GM12878 (cell line): ENCODE results near the gene NHERF1. TPM values are rescaled to one million over a fixed set of nuclear protein-coding genes. Genes with fewer than 3 reads are reported as not detected.

Source experiments
- ATAC-seq: fragments of 200-7000 bp; cut with Tn5 transposase; 3 replicates; pipeline ENCODE4 v1.9.1; 2020; ENCODE audit warnings: mild to moderate bottlenecking, moderate library complexity
- BruUV-seq: library from RNA; stranded (reverse); fragments of 400-500 nt; replicated peaks from 2 replicates; lab custom pipeline; 2021; lab: Mats Ljungman, UMichigan
- CTCF ChIA-PET: fragments of 300-600 bp; sonication (Branson Sonifier 250); formaldehyde crosslinking; extraction: SDS; loops from one replicate; lab custom pipeline; 2021; ENCODE audit warnings: inconsistent platforms; lab: Yijun Ruan, JAX
- POLR2A ChIA-PET: fragments of 350-600 bp; formaldehyde crosslinking; extraction: SDS; loops from one replicate; lab custom pipeline; 2021; ENCODE audit warnings: inconsistent platforms; lab: Charles Lee
- RAD21 ChIA-PET: fragments of 300-600 bp; sonication (Branson Sonifier 250); formaldehyde crosslinking; loops from one replicate; lab custom pipeline; 2023; ENCODE audit warnings: antibody characterized with exemption; ENCODE audit not compliant: unreplicated experiment; lab: Charles Lee
- SMC1A ChIA-PET: fragments of 300-600 bp; sonication (Branson Sonifier 250); formaldehyde crosslinking; loops from one replicate; lab custom pipeline; 2023; ENCODE audit not compliant: unreplicated experiment, uncharacterized antibody; lab: Charles Lee
- DNase-seq: peaks from one replicate; pipeline ENCODE4 v3.0.0-alpha.2; 2011; ENCODE audit warnings: low read depth, low spot score
- FAIRE-seq: peaks from 3 replicates; lab custom pipeline; 2011; peaks lifted over from hg19 to GRCh38; lab: Jason Lieb, UNC
- H2AFZ ChIP-seq: 2 replicates; pipeline ENCODE4 v1.6.0; 2011; ENCODE audit warnings: low read depth, low read length, control low read depth; ENCODE audit not compliant: control insufficient read depth
- H3K27ac ChIP-seq: 2 replicates; pipeline ENCODE4 v1.5.1; 2011; ENCODE audit warnings: control low read depth; ENCODE audit not compliant: control insufficient read depth, insufficient read depth
- H3K27me3 ChIP-seq, 2 experiments: replicated peaks in 1 of 2; 2 replicates each; pipeline versions ENCODE4 v1.6.0 to v1.6.1; 2011; ENCODE audit warnings: low read length in 1 of 2; ENCODE audit not compliant: control insufficient read depth in 2 of 2, insufficient read depth in 2 of 2
- H3K36me3 ChIP-seq, 2 experiments: 2 replicates each; pipeline ENCODE4 v1.5.1; 2011; ENCODE audit warnings: low read length in 1 of 2; ENCODE audit not compliant: control insufficient read depth in 2 of 2, insufficient read depth in 2 of 2
- H3K4me1 ChIP-seq: 2 replicates; pipeline ENCODE4 v1.6.1; 2011; ENCODE audit warnings: mild to moderate bottlenecking, low read length, moderate library complexity, mixed read lengths; ENCODE audit not compliant: control insufficient read depth, insufficient read depth
- H3K4me2 ChIP-seq: 2 replicates; pipeline ENCODE4 v1.6.0; 2011; ENCODE audit warnings: control low read depth; ENCODE audit not compliant: control insufficient read depth, insufficient read depth
- H3K4me3 ChIP-seq: fragments of 200-600 bp; sonication (generic); 2 replicates; pipeline ENCODE4 v1.5.1; 2016
- H3K79me2 ChIP-seq: 2 replicates; pipeline ENCODE4 v1.6.0; 2011; ENCODE audit warnings: low read length; ENCODE audit not compliant: control insufficient read depth, insufficient read depth
- H3K9ac ChIP-seq: 2 replicates; pipeline ENCODE4 v1.8.0; 2011; ENCODE audit warnings: low read length, control low read depth, mixed read lengths; ENCODE audit not compliant: control insufficient read depth, insufficient read depth
- H3K9me3 ChIP-seq: replicated peaks from 3 replicates; pipeline ENCODE4 v1.5.1; 2011; ENCODE audit warnings: mild to moderate bottlenecking, low read length; ENCODE audit not compliant: control insufficient read depth, insufficient read depth
- H4K20me1 ChIP-seq: 2 replicates; pipeline ENCODE4 v1.6.0; 2011; ENCODE audit not compliant: control insufficient read depth, insufficient read depth
- ATF7 ChIP-seq: fragments of 450-650 bp; IDR thresholded peaks from 2 replicates; pipeline ENCODE4 v1.6.1; 2016; ENCODE audit warnings: low read depth, mild to moderate bottlenecking
- BCL11A ChIP-seq: IDR thresholded peaks from 2 replicates; pipeline ENCODE4 v1.6.1; 2011; ENCODE audit warnings: low read depth, low read length
- BHLHE40 ChIP-seq, 2 experiments: fragments of 450-650 bp in 1 of 2; IDR thresholded peaks; 2 replicates each; pipeline ENCODE4 v1.6.1; 2011 to 2017; ENCODE audit warnings: low read depth in 2 of 2, borderline replicate concordance in 1 of 2, improper control_type of control experiment in 1 of 2, low read length in 1 of 2, mild to moderate bottlenecking in 1 of 2
- BRCA1 ChIP-seq: IDR thresholded peaks from 2 replicates; pipeline ENCODE4 v1.6.1; 2011; ENCODE audit warnings: low read depth, low read length, improper control_type of control experiment
- E2F4 ChIP-seq: IDR thresholded peaks from 2 replicates; pipeline ENCODE4 v1.6.1; 2012; ENCODE audit warnings: low read depth, low read length, improper control_type of control experiment
- FOXK2 ChIP-seq: fragments of 450-650 bp; IDR thresholded peaks from 2 replicates; pipeline ENCODE4 v1.6.1; 2017; ENCODE audit warnings: mild to moderate bottlenecking, moderate library complexity
- HCFC1 ChIP-seq: fragments of 150-350 bp; IDR thresholded peaks from 2 replicates; pipeline ENCODE4 v1.6.1; 2014; ENCODE audit warnings: low read length
- IKZF1 ChIP-seq: fragments of 450-650 bp; conservative IDR thresholded peaks from 2 replicates; pipeline ENCODE4 v1.6.1; 2017; ENCODE audit warnings: antibody characterized with exemption, mild to moderate bottlenecking
- IKZF2 ChIP-seq, 2 experiments: fragments of 450-650 bp; IDR thresholded peaks; 2 replicates each; pipeline ENCODE4 v1.6.1; 2017; ENCODE audit warnings: mild to moderate bottlenecking in 2 of 2, moderate library complexity in 2 of 2
- MTA2 ChIP-seq: fragments of 450-650 bp; IDR thresholded peaks from 2 replicates; pipeline ENCODE4 v1.6.1; 2016; ENCODE audit warnings: low read depth, mild to moderate bottlenecking, moderate library complexity
- NR2F1 ChIP-seq: fragments of 450-650 bp; conservative IDR thresholded peaks from 2 replicates; pipeline ENCODE4 v1.6.1; 2017; ENCODE audit warnings: mild to moderate bottlenecking
- RELB ChIP-seq: fragments of 450-650 bp; IDR thresholded peaks from 2 replicates; pipeline ENCODE4 v1.6.1; 2017; ENCODE audit warnings: low read depth, mild to moderate bottlenecking, moderate library complexity
- RUNX3 ChIP-seq: IDR thresholded peaks from 2 replicates; pipeline ENCODE4 v1.6.1; 2012; ENCODE audit warnings: low read length, inconsistent platforms
- SREBF2 ChIP-seq: IDR thresholded peaks from 2 replicates; pipeline ENCODE4 v1.6.1; 2012; ENCODE audit warnings: mild to moderate bottlenecking, low read length
- YY1 ChIP-seq: IDR thresholded peaks from 2 replicates; pipeline ENCODE4 v1.6.1; 2011; ENCODE audit warnings: low read depth, mild to moderate bottlenecking, low read length
- ZNF207 ChIP-seq: fragments of 450-650 bp; IDR thresholded peaks from 2 replicates; pipeline ENCODE4 v1.6.1; 2014; ENCODE audit warnings: antibody characterized with exemption, mild to moderate bottlenecking, borderline replicate concordance
- ZNF217 ChIP-seq: fragments of 450-650 bp; IDR thresholded peaks from 2 replicates; pipeline ENCODE4 v1.6.1; 2017; ENCODE audit warnings: antibody characterized with exemption, mild to moderate bottlenecking
- ZZZ3 ChIP-seq: IDR thresholded peaks from 2 replicates; pipeline ENCODE4 v1.6.1; 2011; ENCODE audit warnings: low read depth; ENCODE audit not compliant: control insufficient read depth, insufficient read length
- WGBS: methylation state at CpG from one replicate; pipeline ENCODE4 v1.1.6; 2016; ENCODE audit warnings: low lambda C conversion rate; ENCODE audit not compliant: insufficient replicate concordance, insufficient coverage; ENCODE audit errors: missing lambda C conversion rate; 5-methylcytosine and 5-hydroxymethylcytosine counted together
- in situ Hi-C: fragments of 300-500 bp; cut with MboI; formaldehyde crosslinking; loops from 9 replicates; pipeline ENCODE4 v1.14.3; 2018; ENCODE audit warnings: mixed read lengths
- intact Hi-C: fragments of 100-400 bp; cut with micrococcal nuclease; formaldehyde crosslinking; loops from one replicate; pipeline ENCODE4 v1.14.2; 2022; ENCODE audit not compliant: unreplicated experiment
- polyA plus RNA-seq, 11 experiments: library from polyadenylated mRNA; depleted of rRNA in 4 of 11; unstranded in 6 of 11; stranded (reverse) in 5 of 11; fragments of >200 nt; fragmentation: Nextera tagmentation in 4 of 11; fragmentation: Illumina TruSeq in 1 of 11; extraction: Ambion mirVana in 4 of 11; extraction: Trizol in 1 of 11; gene quantifications; 1 replicate in 1 of 11; 2 replicates in 10 of 11; pipeline versions ENCODE4 v1.2.1 to v1.2.3, GENCODE V29; 2011 to 2016; ENCODE audit warnings: inconsistent platforms in 2 of 11, missing spikeins in 2 of 11, low read depth in 1 of 11
- total RNA-seq, 4 experiments: library from RNA; depleted of rRNA in 3 of 4; stranded (reverse); fragments of >200 nt in 3 of 4; fragmentation: Illumina TruSeq in 1 of 4; extraction: Trizol in 1 of 4; gene quantifications; 2 replicates each; pipeline versions ENCODE4 v1.2.1 to v1.2.3, GENCODE V29; 2013 to 2021

Gene NHERF1
- total and polyA plus RNA-seq, 10 of the 15 experiments (the other 5 are each of a cell fraction or from before 2014, with no cell fraction given) = 13.4 to 61.6 (median 39.0) TPM

GRCh38 chr17:74729866-74730265 lies 18.6 kb upstream of the NHERF1 start (continued):
- TF ChIP-seq MTA2 = no peak
- no peak for TF ChIP-seq E2F4
- no peak for TF ChIP-seq SREBF2
- TF ChIP-seq RELB = no peak
- no peak for TF ChIP-seq BRCA1
- no peak for TF ChIP-seq BCL11A
- TF ChIP-seq FOXK2 = no peak
- TF ChIP-seq, all 136 proteins: peak for 0

- Histone ChIP-seq H3K36me3 (no peaks in the 10 kb centered on the region), H3K4me2 (no peak overlapping the region), H3K4me3 (no peak overlapping the region), H3K79me2 (no peaks in the 10 kb centered on the region), H3K4me1 (peaks cover 11% of the 10 kb centered on the region), H4K20me1 (no peaks in the 10 kb centered on the region), H3K27me3 (no peaks in the 10 kb centered on the region), H2AFZ (no peak overlapping the region), H3K9me3 (no peaks in the 10 kb centered on the region; the same call in 2 of the 3 replicates), H3K9ac (no peak overlapping the region), H3K27ac (no peak overlapping the region)
- ChIA-PET CTCF (no interaction called here), POLR2A (no interaction called here), SMC1A (no interaction called here), RAD21 (no interaction called here)
- in situ Hi-C loops (no loop called here), intact Hi-C loops (no loop called here)
- TF ChIP-seq IKZF1 (peak; percentile 43; the same call in 1 of the 2 replicates), IKZF2 (IDR thresholded peaks at IDR 0.05) (peak; percentile 50 to 64; a peak in 2 of 4 replicates), ATF7 (no peak), HCFC1 (no peak), ZZZ3 (no peak), MTA2 (peak; percentile 24; the same call in 1 of the 2 replicates), YY1 (no peak), ZNF207 (no peak), RUNX3 (peak; percentile 71), NR2F1 (peak; percentile 66), ZNF217 (no peak), BHLHE40 (IDR thresholded peaks at IDR 0.05; ENCODE audit: borderline replicate concordance in 1 of 2, low read depth in 2 of 2, low read length in 1 of 2) (peak; percentile 84 to 87)
- FAIRE-seq (no peak), DNase-seq (no peak), ATAC-seq (peak; percentile 72)
- WGBS = 20% methylated on average over 16 of the region's 16 CpGs
- no TSS peak for BruUV-seq
Observed at GRCh38 chr17:74730491-74731346, 17.7 kb upstream of the NHERF1 start.
